K562 (cell line): ENCODE results near the gene ACCSL. TPM values are rescaled to one million over a fixed set of nuclear protein-coding genes. Genes with fewer than 3 reads are reported as not detected.
A peak's percentile ranks its signal among the peaks of the same experiment; 100 is the strongest.

Experiments used
- ATAC-seq: fragments of 200-7000 bp; cut with Tn5 transposase; 3 replicates; pipeline ENCODE4 v1.9.1; 2020; ENCODE audit warnings: moderate library complexity
- BruUV-seq: library from RNA; stranded (reverse); fragments of 400-500 nt; replicated peaks from 2 replicates; lab custom pipeline; 2021; lab: Mats Ljungman, UMichigan
- CTCF ChIA-PET: fragments of 300-600 bp; formaldehyde crosslinking; extraction: SDS; loops from one replicate; lab custom pipeline; 2021; ENCODE audit warnings: low intra/inter-chr PET ratio; lab: Yijun Ruan, JAX
- POLR2A ChIA-PET: fragments of 300-600, 350-650 bp; sonication (Branson Sonifier 250); formaldehyde crosslinking; extraction: SDS; loops from one replicate; lab custom pipeline; 2021; ENCODE audit warnings: antibody characterized with exemption, inconsistent platforms; lab: Yijun Ruan, JAX
- DNase-seq, 4 experiments: peaks; one replicate each; pipeline versions ENCODE4 v3.0.0 to v3.0.0-alpha.2; 2011 to 2018; ENCODE audit warnings: low spot score in 3 of 4, mixed read lengths in 3 of 4; ENCODE audit errors: extremely low read depth in 1 of 4
- FAIRE-seq: peaks from 2 replicates; lab custom pipeline; 2011; peaks lifted over from hg19 to GRCh38; lab: Jason Lieb, UNC
- H2AFZ ChIP-seq: 2 replicates; pipeline ENCODE4 v1.6.0; 2011; ENCODE audit warnings: low read depth, low read length, control low read depth, inconsistent platforms
- H3K27ac ChIP-seq: fragments of 200-600 bp; 3 replicates; pipeline ENCODE4 v1.8.0; 2011; ENCODE audit warnings: low read depth, mild to moderate bottlenecking, control low read depth, inconsistent platforms, low read length, moderate library complexity, mixed read lengths; ENCODE audit errors: extremely low read depth
- H3K27me3 ChIP-seq, 2 experiments: fragments of 300-600 bp in 1 of 2; 2 replicates in 1 of 2; 3 replicates in 1 of 2; pipeline versions ENCODE4 v1.6.0 to v1.8.0; 2011; ENCODE audit warnings: inconsistent platforms in 2 of 2, low read length in 2 of 2, mild to moderate bottlenecking in 1 of 2, mixed read lengths in 1 of 2, moderate library complexity in 1 of 2; ENCODE audit not compliant: control insufficient read depth in 2 of 2, insufficient read depth in 2 of 2
- H3K36me3 ChIP-seq: fragments of 300-600 bp; 3 replicates; pipeline ENCODE4 v1.8.0; 2011; ENCODE audit warnings: mild to moderate bottlenecking, low read length, inconsistent platforms; ENCODE audit not compliant: control insufficient read depth, insufficient read depth
- H3K4me1 ChIP-seq, 2 experiments: fragments of 200-600 bp in 1 of 2; replicated peaks in 1 of 2; 2 replicates in 1 of 2; 3 replicates in 1 of 2; pipeline versions ENCODE4 v1.5.1 to v1.8.0; 2011; ENCODE audit warnings: inconsistent platforms in 2 of 2, low read length in 2 of 2, mild to moderate bottlenecking in 1 of 2, mixed read lengths in 1 of 2, moderate library complexity in 1 of 2; ENCODE audit not compliant: control insufficient read depth in 2 of 2, insufficient read depth in 2 of 2
- H3K4me2 ChIP-seq: 2 replicates; pipeline ENCODE4 v1.6.1; 2011; ENCODE audit warnings: low read length, control low read depth, inconsistent platforms, mixed read lengths; ENCODE audit not compliant: insufficient read depth
- H3K4me3 ChIP-seq: fragments of 200-600 bp; sonication (generic), shearing (Covaris generic); 2 replicates; pipeline ENCODE4 v1.5.1; 2016; ENCODE audit warnings: control low read depth, inconsistent platforms
- H3K79me2 ChIP-seq: fragments of 200-600 bp; 3 replicates; pipeline ENCODE4 v1.8.0; 2011; ENCODE audit warnings: low read length, inconsistent platforms; ENCODE audit not compliant: control insufficient read depth, insufficient read depth
- H3K9ac ChIP-seq, 2 experiments: 2 replicates each; pipeline versions ENCODE4 v1.6.0 to v1.6.1; 2011; ENCODE audit warnings: low read depth in 2 of 2, low read length in 2 of 2, control low read depth in 1 of 2, inconsistent platforms in 1 of 2, mild to moderate bottlenecking in 1 of 2, mixed read lengths in 1 of 2; ENCODE audit not compliant: insufficient read depth in 1 of 2
- H3K9me1 ChIP-seq: one replicate; pipeline ENCODE4 v1.6.0; 2011; ENCODE audit warnings: inconsistent platforms, mild to moderate bottlenecking, low read length, moderate library complexity; ENCODE audit not compliant: control insufficient read depth, insufficient read depth
- H3K9me3 ChIP-seq: replicated peaks from 2 replicates; pipeline ENCODE4 v1.5.1; 2011; ENCODE audit warnings: low read depth, low read length, inconsistent platforms; ENCODE audit not compliant: control insufficient read depth, insufficient read depth
- H4K20me1 ChIP-seq: replicated peaks from 2 replicates; pipeline ENCODE4 v1.6.1; 2011; ENCODE audit warnings: low read length, inconsistent platforms, mixed read lengths; ENCODE audit not compliant: control insufficient read depth, insufficient read depth
- BHLHE40 ChIP-seq: IDR thresholded peaks from 2 replicates; pipeline ENCODE4 v1.6.1; 2011; ENCODE audit warnings: low read length, improper control_type of control experiment
- IRF9 ChIP-seq: fragments of 450-650 bp; IDR thresholded peaks from 2 replicates; pipeline ENCODE4 v1.6.1; 2016; ENCODE audit warnings: missing biosample characterization, missing genetic modification characterization
- KLF10 ChIP-seq: fragments of 250-450 bp; sonication (Bioruptor Pico); IDR thresholded peaks from 2 replicates; pipeline ENCODE4 v1.6.1; 2021; ENCODE audit warnings: matching md5 sums
- MAFF ChIP-seq: IDR thresholded peaks from 2 replicates; pipeline ENCODE4 v1.6.1; 2012; ENCODE audit warnings: low read length, improper control_type of control experiment
- MTF1 ChIP-seq: fragments of 250-450 bp; sonication (Bioruptor Pico); IDR thresholded peaks from 2 replicates; pipeline ENCODE4 v1.9.0; 2021; ENCODE audit warnings: moderate library complexity, mild to moderate bottlenecking, inconsistent platforms, borderline replicate concordance
- PHB ChIP-seq: fragments of 250-450 bp; sonication (Bioruptor Pico); IDR thresholded peaks from 2 replicates; pipeline ENCODE4 v1.5.0; 2021
- SMAD3 ChIP-seq: fragments of 450-650 bp; formaldehyde crosslinking; conservative IDR thresholded peaks from 2 replicates; pipeline ENCODE4 v1.4.0; 2020; ENCODE audit warnings: mild to moderate bottlenecking
- ZNF133 ChIP-seq: fragments of 250-450 bp; sonication (Bioruptor Pico); IDR thresholded peaks from 2 replicates; pipeline ENCODE4 v1.4.0; 2020; ENCODE audit warnings: mild to moderate bottlenecking
- WGBS: fragments of 100-300 bp; shearing (Covaris generic); methylation state at CpG from one replicate; pipeline ENCODE4 v1.1.6; 2016; ENCODE audit warnings: low coverage, mixed read lengths; ENCODE audit not compliant: insufficient coverage; ENCODE audit errors: missing lambda C conversion rate; 5-methylcytosine and 5-hydroxymethylcytosine counted together
- in situ Hi-C: fragments of 300-500 bp; cut with MboI; formaldehyde crosslinking; loops from 4 replicates; pipeline ENCODE4 v1.15.0; 2018; ENCODE audit warnings: inconsistent platforms, mixed read lengths
- intact Hi-C: fragments of 100-400 bp; cut with micrococcal nuclease; formaldehyde crosslinking; loops from 2 replicates; pipeline ENCODE4 v1.14.2; 2022
- polyA plus RNA-seq, 8 experiments: library from polyadenylated mRNA; depleted of rRNA in 4 of 8; stranded (reverse) in 5 of 8; unstranded in 3 of 8; fragments of >200 nt; fragmentation: Nextera tagmentation in 2 of 8; fragmentation: Illumina TruSeq in 1 of 8; extraction: Ambion mirVana in 2 of 8; extraction: Trizol in 1 of 8; gene quantifications; 2 replicates each; pipeline versions ENCODE4 v1.2.1 to v1.2.3, GENCODE V29; 2011 to 2014; ENCODE audit warnings: inconsistent platforms in 1 of 8, missing spikeins in 1 of 8
- total RNA-seq, 7 experiments: library from RNA; depleted of rRNA in 6 of 7; stranded (reverse); fragments of >200 nt in 6 of 7; fragmentation: Illumina TruSeq in 2 of 7; extraction: Trizol in 2 of 7; gene quantifications; 2 replicates each; pipeline versions ENCODE4 v1.2.1 to v1.2.3, GENCODE V29; 2011 to 2021; ENCODE audit warnings: low replicate concordance in 1 of 7

The ACCSL gene
- total and polyA plus RNA-seq, 9 of the 15 experiments (the other 6 are each of a cell fraction or from before 2014, with no cell fraction given): not detected

DNA sequence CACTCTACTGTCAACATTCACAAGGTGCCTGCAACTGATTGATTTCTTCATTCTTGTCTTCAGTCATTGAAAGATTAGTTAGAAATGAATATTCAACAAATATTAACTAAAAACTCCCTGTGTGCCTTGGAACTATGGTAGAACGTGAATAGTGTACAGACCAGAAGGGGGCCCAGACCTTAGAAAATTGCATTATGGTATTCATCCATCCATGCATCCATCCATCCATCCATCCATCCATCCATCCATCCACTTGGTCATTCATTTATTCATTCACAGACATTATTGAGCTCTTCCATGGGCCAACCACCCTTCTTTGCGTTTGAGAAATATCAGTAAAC, 10.2 kb upstream of the ACCSL start:
- no peak for FAIRE-seq
- H3K4me1 ChIP-seq: peaks cover 0 to 2% of the 10 kb centered on the region in 2 experiments; a peak in 2 of 5 replicates
- H2AFZ ChIP-seq: no peak overlapping the region
- CTCF ChIA-PET: interaction anchor here (2.1 kb wide), 1 partner anchor 148 kb away, joined by 12 read pairs; no protein-coding TSS in a partner anchor
- H3K27ac ChIP-seq: no peak overlapping the region
- DNase-seq: no peak
- H3K9me3 ChIP-seq: no peaks in the 10 kb centered on the region
- H3K36me3 ChIP-seq: no peaks in the 10 kb centered on the region
- in situ Hi-C loops: loop anchor here (5.0 kb wide), 1 partner anchor 90 kb away; no protein-coding TSS in a partner anchor
- WGBS: 36% methylated on average over 2 of the region's 2 CpGs
- no peaks in the 10 kb centered on the region for H4K20me1 ChIP-seq
- no peak overlapping the region for H3K4me2 ChIP-seq
- intact Hi-C loops: loop anchor here (1.0 kb wide), 3 partner anchors 93 to 212 kb away; no protein-coding TSS in a partner anchor
- ATAC-seq: peak; percentile 24
- no peak overlapping the region for H3K9ac ChIP-seq
- no TSS peak for BruUV-seq
- POLR2A ChIA-PET: interaction anchor here (1.0 to 1.4 kb wide), 4 partner anchors 19 to 148 kb away, joined by 3 to 4 read pairs (median 4); no protein-coding TSS in a partner anchor
- H3K79me2 ChIP-seq: no peaks in the 10 kb centered on the region
- H3K27me3 ChIP-seq: peaks cover under 1 to 12% of the 10 kb centered on the region in 2 experiments; a peak in 2 of 5 replicates
- no peak overlapping the region for H3K4me3 ChIP-seq
- TF ChIP-seq IRF9 (tag): no peak
- TF ChIP-seq BHLHE40: no peak
- no peak for TF ChIP-seq MAFF
- no peak for TF ChIP-seq MTF1 (CRISPR knock-in tag)
- TF ChIP-seq PHB: no peak
- TF ChIP-seq SMAD3 (CRISPR knock-in tag): no peak
- TF ChIP-seq KLF10 (CRISPR knock-in tag): no peak
- TF ChIP-seq ZNF133 (CRISPR knock-in tag): no peak
- H3K9me1 ChIP-seq: no peaks in the 10 kb centered on the region
